Esophagus (tissue), 2 donors: ENCODE data around the gene NFE2L2. TPM values are rescaled to one million over a fixed set of nuclear protein-coding genes. Genes with fewer than 3 reads are reported as not detected.
"Not testable (repeated sequence)": the region's sequence is repeated elsewhere in the genome, so short reads cannot be mapped to it uniquely, and the experiment has no call there.

Experiments
- H3K27ac ChIP-seq, 2 donors: one replicate each; pipeline ENCODE4 v1.5.1; 2013; ENCODE audit warnings: low read depth in 2 of 2, mild to moderate bottlenecking in 2 of 2, inconsistent platforms in 1 of 2, low read length in 1 of 2, moderate library complexity in 1 of 2
- H3K27me3 ChIP-seq, 2 donors: one replicate each; pipeline ENCODE4 v1.6.1; 2013; ENCODE audit warnings: low read length in 2 of 2, control low read depth in 1 of 2, mild to moderate bottlenecking in 1 of 2; ENCODE audit not compliant: insufficient read depth in 2 of 2, control insufficient read depth in 1 of 2
- H3K36me3 ChIP-seq, 2 donors: one replicate each; pipeline ENCODE4 v1.6.1; 2013; ENCODE audit warnings: low read length in 1 of 2; ENCODE audit not compliant: control insufficient read depth in 2 of 2, insufficient read depth in 2 of 2
- H3K4me1 ChIP-seq, 2 donors: one replicate each; pipeline ENCODE4 v1.6.1; 2013; ENCODE audit warnings: low read length in 1 of 2; ENCODE audit not compliant: control insufficient read depth in 2 of 2, insufficient read depth in 2 of 2
- H3K4me3 ChIP-seq, 2 donors: one replicate each; pipeline ENCODE4 v1.5.1; 2013; ENCODE audit warnings: low read length in 2 of 2, mild to moderate bottlenecking in 2 of 2, low read depth in 1 of 2, moderate library complexity in 1 of 2
- H3K9me3 ChIP-seq, 2 donors: one replicate each; pipeline ENCODE4 v1.6.1; 2013; ENCODE audit warnings: mild to moderate bottlenecking in 2 of 2, low read depth in 1 of 2, low read length in 1 of 2, moderate library complexity in 1 of 2; ENCODE audit not compliant: control insufficient read depth in 2 of 2, insufficient read depth in 1 of 2
- WGBS, 2 donors: extraction: QIAGEN DNeasy Blood & Tissue Kit; methylation state at CpG; one replicate each; pipeline ENCODE4 v1.1.7; 2013; 5-methylcytosine and 5-hydroxymethylcytosine counted together
- polyA plus RNA-seq, 2 donors: library from polyadenylated mRNA; stranded (reverse); fragments of 200-250 nt; gene quantifications; one replicate each; pipeline ENCODE4 v1.2.3, GENCODE V29; 2013
- donor health status: healthy with polysubstance abuse.
- donor health status: Bipolar disorder and iron deficiency.

NFE2L2 gene
- polyA plus RNA-seq, 2 donors, result 91.9 to 155 TPM

GRCh38 chr2:177232098-177232704 is 32.3 kb downstream of the NFE2L2 start:
- H3K36me3 ChIP-seq, result peaks cover 8 to 30% of the 10 kb centered on the region in 2 donors
- no peak overlapping the region for H3K27ac ChIP-seq
- no peaks in the 10 kb centered on the region for H3K9me3 ChIP-seq
- no peak overlapping the region for H3K4me3 ChIP-seq
- 78 to 86% methylated on average over 8 of the region's 8 CpGs for WGBS, 2 donors
- no peaks in the 10 kb centered on the region for H3K27me3 ChIP-seq
- no peaks in the 10 kb centered on the region for H3K4me1 ChIP-seq

GRCh38 chr2:177231270-177231669 is 33.3 kb downstream of the NFE2L2 start:
- Histone ChIP-seq H3K4me3 (no peak overlapping the region), H3K4me1 (no peaks in the 10 kb centered on the region), H3K36me3 (peaks cover 6 to 26% of the 10 kb centered on the region in 2 donors), H3K9me3 (no peaks in the 10 kb centered on the region), H3K27ac (peak overlapping the region in 1 of 2 donors; percentile 3), H3K27me3 (no peaks in the 10 kb centered on the region)
- 86 to 95% methylated on average over 3 of the region's 3 CpGs for WGBS, 2 donors

- Histone ChIP-seq H3K27me3 (no peaks in the 10 kb centered on the region), H3K4me3 (no peak overlapping the region), H3K27ac (peak overlapping the region; percentile 6 to 65), H3K4me1 (no peaks in the 10 kb centered on the region), H3K36me3 (peaks cover 6 to 18% of the 10 kb centered on the region in 2 donors), H3K9me3 (no peaks in the 10 kb centered on the region)
- 61 to 75% methylated on average over 8 of the region's 8 CpGs for WGBS, 2 donors
Observed at GRCh38 chr2:177229442-177230242, 34.9 kb downstream of the NFE2L2 start.

GRCh38 chr2:177225965-177226360 is 38.6 kb downstream of the NFE2L2 start:
- H3K36me3 ChIP-seq, result peaks cover 6 to 13% of the 10 kb centered on the region in 2 donors
- H3K9me3 ChIP-seq, result no peaks in the 10 kb centered on the region
- no peaks in the 10 kb centered on the region for H3K4me1 ChIP-seq
- H3K27ac ChIP-seq, result peak overlapping the region in 1 of 2 donors; percentile 7
- no peak overlapping the region for H3K4me3 ChIP-seq
- WGBS, 2 donors, result 70 to 74% methylated on average over 2 of the region's 2 CpGs
- H3K27me3 ChIP-seq, result no peaks in the 10 kb centered on the region

DNA sequence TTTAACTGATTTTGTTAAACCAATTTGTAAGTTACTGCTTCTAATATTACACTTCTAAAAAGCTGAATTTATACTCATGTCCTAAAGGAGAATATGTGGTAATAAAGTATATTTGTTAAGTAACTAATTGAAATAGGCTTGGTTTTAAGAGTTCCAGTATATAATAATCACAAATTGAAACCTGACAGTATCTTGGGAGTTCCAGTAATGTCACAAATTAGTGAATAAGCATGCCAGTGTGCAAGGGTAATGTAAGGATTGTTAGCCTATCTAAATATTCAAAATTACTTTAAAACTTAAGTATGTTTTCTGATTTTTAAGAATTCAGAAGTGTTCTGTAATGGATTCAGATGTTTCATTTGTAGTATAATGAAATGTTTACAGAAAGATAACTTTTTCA is 41.1 kb downstream of the NFE2L2 start:
- H3K4me1 ChIP-seq, H3K27me3 ChIP-seq, H3K9me3 ChIP-seq, H3K27ac ChIP-seq, H3K4me3 ChIP-seq, H3K36me3 ChIP-seq: not testable (repeated sequence)

DNA sequence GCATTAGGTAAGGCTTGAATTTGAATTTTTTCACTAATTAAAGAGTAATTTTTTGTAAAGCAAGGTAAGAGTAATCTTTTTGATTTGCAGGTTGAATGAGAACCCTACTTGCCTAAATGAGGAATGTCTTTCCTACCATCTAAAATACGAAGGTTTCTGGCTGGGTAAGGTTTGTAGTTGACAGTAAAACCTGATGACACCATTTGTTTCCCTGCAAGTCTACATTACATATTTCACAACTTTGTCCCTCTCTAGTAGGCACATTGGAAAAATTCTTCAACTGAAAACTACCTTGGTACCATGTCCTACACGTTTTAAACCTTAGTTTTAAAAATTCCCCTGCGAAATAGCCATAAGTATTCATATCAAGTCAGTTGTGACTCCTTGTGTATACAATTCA is 42.6 kb downstream of the NFE2L2 start:
- WGBS, 2 donors, result 72 to 77% methylated on average over 3 of the region's 3 CpGs

GRCh38 chr2:177221534-177221933 is 43.0 kb downstream of the NFE2L2 start:
- H3K9me3 ChIP-seq, result no peaks in the 10 kb centered on the region
- H3K4me1 ChIP-seq, result no peaks in the 10 kb centered on the region
- H3K27ac ChIP-seq, result no peak overlapping the region
- WGBS, 2 donors, result 92 to 97% methylated on average over 3 of the region's 3 CpGs
- H3K4me3 ChIP-seq, result no peak overlapping the region
- no peaks in the 10 kb centered on the region for H3K27me3 ChIP-seq
- peaks cover 7 to 8% of the 10 kb centered on the region in 2 donors for H3K36me3 ChIP-seq

More for the DNA sequence above, 42.6 kb downstream of the NFE2L2 start:
- Histone ChIP-seq H3K4me1 (no peaks in the 10 kb centered on the region), H3K9me3 (no peaks in the 10 kb centered on the region), H3K27me3 (no peaks in the 10 kb centered on the region), H3K36me3 (peaks cover 7 to 8% of the 10 kb centered on the region in 2 donors), H3K27ac (no peak overlapping the region), H3K4me3 (no peak overlapping the region)

- H3K27me3 ChIP-seq, H3K9me3 ChIP-seq, H3K27ac ChIP-seq, H3K36me3 ChIP-seq, H3K4me1 ChIP-seq, H3K4me3 ChIP-seq: not testable (repeated sequence)
- 92 to 94% methylated on average over 2 of the region's 2 CpGs for WGBS, 2 donors
Observed at GRCh38 chr2:177219787-177220186, 44.7 kb downstream of the NFE2L2 start.

GRCh38 chr2:177217247-177217843 is 47.2 kb downstream of the NFE2L2 start:
- 77 to 82% methylated on average over 5 of the region's 5 CpGs for WGBS, 2 donors
- peaks cover 5 to 6% of the 10 kb centered on the region in 2 donors for H3K36me3 ChIP-seq
- H3K27me3 ChIP-seq, result no peaks in the 10 kb centered on the region
- H3K4me3 ChIP-seq, result no peak overlapping the region
- peak overlapping the region in 1 of 2 donors; percentile 13 for H3K27ac ChIP-seq
- H3K9me3 ChIP-seq, result no peaks in the 10 kb centered on the region
- no peaks in the 10 kb centered on the region for H3K4me1 ChIP-seq
